SK-N-DZ (cell line): ENCODE measurements around the gene FAM221A.
"Not testable (repeated sequence)": the region's sequence is repeated elsewhere in the genome, so short reads cannot be mapped to it uniquely, and the experiment has no call there.

ENCODE experiments used
- DNase-seq: peaks from one replicate; pipeline ENCODE4 v3.0.0-alpha.2; 2015; ENCODE audit warnings: low spot score
- small RNA-seq, 2 experiments: library from RNA; depleted of rRNA; stranded (forward); fragments of <200 nt; gene quantifications; one replicate each; pipeline ENCODE3, GENCODE V24; 2014

FAM221A gene

GRCh38 chr7:23700046-23700445, 20.0 kb downstream of the FAM221A start:
- no peak for DNase-seq

GRCh38 chr7:23709081-23709750, 29.2 kb downstream of the FAM221A start:
- DNase-seq, result no peak

DNA sequence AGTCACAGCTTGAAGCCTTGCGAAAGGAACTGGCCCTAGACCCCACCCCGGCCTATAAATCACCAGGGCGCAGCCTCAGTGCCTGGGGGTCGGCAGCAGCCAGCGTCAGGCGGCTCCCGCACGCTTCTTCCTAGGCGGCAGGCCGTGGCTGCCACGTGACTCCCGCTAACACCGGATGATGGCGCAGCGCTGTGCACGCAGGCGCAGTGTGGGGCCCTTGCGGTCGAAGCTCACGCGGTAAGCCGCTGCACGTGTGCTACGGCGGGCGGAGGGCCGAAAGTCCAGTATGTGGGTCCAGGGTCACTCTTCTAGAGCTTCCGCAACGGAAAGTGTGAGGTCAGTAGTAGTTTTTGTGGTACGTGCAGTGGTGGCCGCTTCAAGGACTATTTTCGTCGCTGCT, 30.0 kb downstream of the FAM221A start, which contains the start of gene STK31:
STK31 (plus strand) TSS at position 220 of the 400 bp plus-strand sequence; CDS start at position 287, 67 bp downstream.
- no peak for DNase-seq

GRCh38 chr7:23712368-23713284, 32.6 kb downstream of the FAM221A start:
- peak; percentile 64 for DNase-seq

- no peak for DNase-seq
These were observed 33.5 kb downstream of the FAM221A start for GRCh38 chr7:23713285-23714149.

DNA sequence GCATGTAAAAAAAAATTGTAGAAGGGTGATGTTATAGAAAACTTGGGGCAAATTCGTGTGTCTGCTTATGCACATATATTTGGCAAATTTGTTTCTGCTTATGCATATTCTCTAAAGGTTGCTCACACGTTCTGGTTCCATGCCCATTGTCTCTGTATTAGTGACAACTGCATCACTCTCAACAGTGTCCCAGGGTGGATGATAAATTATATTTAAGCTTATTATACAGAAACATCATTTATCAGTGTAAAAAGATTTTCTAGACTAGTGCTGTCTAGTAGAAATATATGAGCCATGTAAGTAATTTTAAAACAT, 34.1 kb downstream of the FAM221A start:
- DNase-seq, result no peak

- no peak for DNase-seq
These were observed 34.6 kb downstream of the FAM221A start for GRCh38 chr7:23714579-23714978.

DNA sequence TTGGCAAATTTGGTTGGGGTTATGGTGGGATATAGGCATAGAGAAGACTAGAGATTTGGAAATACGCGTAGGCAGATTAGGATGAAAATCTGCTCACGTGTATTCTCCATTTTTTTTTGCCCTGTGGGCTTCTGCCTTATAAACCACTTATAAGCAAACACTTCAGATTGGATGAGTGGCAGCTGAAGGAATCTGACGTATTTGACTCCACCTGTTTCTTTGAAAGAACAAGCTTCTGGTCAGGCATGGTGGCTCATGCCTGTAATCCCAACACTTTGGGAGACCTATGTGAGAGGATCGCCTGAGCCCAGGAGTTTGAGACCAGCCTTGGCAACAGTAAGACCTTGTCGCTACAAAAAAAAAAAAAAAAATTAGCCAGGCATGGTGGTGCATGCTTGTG, 35.1 kb downstream of the FAM221A start:
- DNase-seq, result no peak

DNA sequence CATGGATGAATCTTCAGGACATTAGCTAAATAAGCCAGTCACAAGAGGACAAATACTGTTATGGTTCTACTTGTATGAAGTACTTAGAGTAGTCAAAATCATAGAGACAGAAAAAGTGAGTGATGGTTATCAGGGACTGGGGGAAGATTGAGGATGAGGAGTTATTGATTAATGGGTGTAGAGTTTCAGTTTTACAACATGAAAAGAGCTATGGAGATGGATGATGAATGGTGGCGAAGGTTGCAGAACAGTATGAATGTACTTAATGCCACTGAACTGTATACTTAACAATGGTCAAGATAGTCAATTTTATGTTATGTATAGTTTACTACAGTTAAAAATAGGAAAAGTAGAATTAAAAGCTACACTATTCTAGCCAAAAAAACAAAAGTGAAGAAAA, 37.8 kb downstream of the FAM221A start:
- DNase-seq, result no peak

DNA sequence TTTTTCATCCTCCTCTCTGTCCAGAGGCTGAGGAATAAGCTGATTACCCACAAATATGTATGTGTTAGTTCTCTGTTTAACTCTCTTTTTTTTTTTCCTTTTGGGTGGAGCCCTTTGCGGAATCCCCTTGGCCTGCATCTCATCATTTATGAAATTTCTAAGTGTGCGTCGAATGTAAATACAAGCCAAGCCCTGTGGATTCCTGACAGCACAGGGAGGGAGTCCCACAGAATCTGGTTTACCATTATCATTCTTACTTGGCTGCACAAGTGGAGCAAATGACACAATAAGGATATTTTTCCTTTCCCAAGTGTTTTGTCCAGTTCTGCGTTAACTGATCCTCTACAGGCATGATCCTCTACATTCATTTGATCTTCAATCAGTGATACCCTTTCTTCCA, 41.5 kb downstream of the FAM221A start:
- DNase-seq, result no peak

GRCh38 chr7:23722587-23723216, 42.7 kb downstream of the FAM221A start:
- not testable (repeated sequence) for DNase-seq

GRCh38 chr7:23724113-23724512, 44.1 kb downstream of the FAM221A start:
- not testable (repeated sequence) for DNase-seq

GRCh38 chr7:23742051-23742450, 62.1 kb downstream of the FAM221A start:
- DNase-seq, result no peak

GRCh38 chr7:23743226-23743625, 63.2 kb downstream of the FAM221A start:
- no peak for DNase-seq

- no peak for DNase-seq
These were observed 66.6 kb downstream of the FAM221A start for GRCh38 chr7:23746629-23747028.

DNA sequence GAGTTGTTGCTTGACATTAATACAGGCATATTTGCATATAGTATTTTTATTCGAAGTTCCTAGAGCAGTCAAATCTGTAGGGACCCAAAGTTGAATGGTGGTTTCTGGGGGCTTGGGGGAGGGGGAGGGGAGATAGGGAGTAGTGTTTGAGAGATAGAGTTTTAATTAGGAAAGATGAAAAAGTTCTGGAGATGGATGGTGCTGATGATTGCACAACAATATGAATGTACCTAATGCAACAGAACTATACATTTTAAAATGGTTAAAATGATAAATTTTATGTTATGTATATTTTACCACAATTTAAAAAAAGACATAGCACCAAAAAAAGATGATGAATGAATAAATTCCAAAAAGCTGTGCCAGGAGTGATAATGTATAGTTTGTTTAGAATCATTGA, 71.9 kb downstream of the FAM221A start:
- DNase-seq, result no peak

Small RNAs within 50 kb of the gene (small RNA-seq; reads per million reads assigned to genes)
- gene AC006026.2, result 0 reads per million in 2 experiments
